H1 (cell line): Measurements from ENCODE around the gene VPS13D. TPM values are rescaled to one million over a fixed set of nuclear protein-coding genes. Genes with fewer than 3 reads are reported as not detected.

Experiments used
- CBX8 ChIP-seq: fragments of 300-800, 300-1000 bp; sonication (generic); IDR thresholded peaks from 2 replicates; pipeline ENCODE4 v1.7.1; 2016; ENCODE audit warnings: low read depth, low read length, borderline replicate concordance
- MAFK ChIP-seq: IDR thresholded peaks from 2 replicates; pipeline ENCODE4 v1.6.1; 2012; ENCODE audit warnings: low read depth, mild to moderate bottlenecking, improper control_type of control experiment, low read length
- POLR2A ChIP-seq, 2 experiments: IDR thresholded peaks; 1 replicate in 1 of 2; 2 replicates in 1 of 2; pipeline ENCODE4 v1.6.1; 2011; ENCODE audit warnings: low read depth in 2 of 2, low read length in 2 of 2, mild to moderate bottlenecking in 2 of 2; ENCODE audit errors: control extremely low read depth in 1 of 2
- RNF2 ChIP-seq: fragments of 200-900, 300-1000 bp; sonication (generic); IDR thresholded peaks from 2 replicates; pipeline ENCODE4 v1.7.1; 2016; ENCODE audit warnings: borderline replicate concordance, low read depth, mild to moderate bottlenecking, antibody characterized with exemption, low read length; ENCODE audit not compliant: poor library complexity, severe bottlenecking; ENCODE audit errors: missing control alignments
- SAP30 ChIP-seq: fragments of 300-600 bp; sonication (generic); IDR thresholded peaks from 2 replicates; pipeline ENCODE4 v1.7.1; 2012; ENCODE audit warnings: low read length, moderate library complexity, mild to moderate bottlenecking, inconsistent platforms; ENCODE audit not compliant: insufficient read depth, insufficient replicate concordance
- TAF1 ChIP-seq: IDR thresholded peaks from 2 replicates; pipeline ENCODE4 v1.6.1; 2011; ENCODE audit warnings: mild to moderate bottlenecking, low read depth, low read length
- polyA plus RNA-seq, 7 experiments: library from polyadenylated mRNA; depleted of rRNA in 3 of 7; stranded (reverse) in 5 of 7; unstranded in 2 of 7; fragments of >200 nt in 5 of 7; fragments of 200-250 nt in 2 of 7; gene quantifications; 1 replicate in 5 of 7; 2 replicates in 1 of 7; 4 replicates in 1 of 7; pipeline versions ENCODE4 v1.2.1 to v1.2.3, GENCODE V29; 2011 to 2013; ENCODE audit warnings: missing spikeins in 2 of 7, mixed read lengths in 2 of 7
- total RNA-seq: library from RNA; stranded (reverse); fragmentation: NEBNext Ultra II Directional; extraction: Animal tissue kit (Norgen Biotek cat#: 25700); gene quantifications from 2 replicates; pipeline ENCODE4 v1.2.1, GENCODE V29; 2021

Gene VPS13D
- total and polyA plus RNA-seq, 2 of the 8 experiments (the other 6 are each of a cell fraction or from before 2014, with no cell fraction given) = 10.9 to 31.2 TPM

DNA sequence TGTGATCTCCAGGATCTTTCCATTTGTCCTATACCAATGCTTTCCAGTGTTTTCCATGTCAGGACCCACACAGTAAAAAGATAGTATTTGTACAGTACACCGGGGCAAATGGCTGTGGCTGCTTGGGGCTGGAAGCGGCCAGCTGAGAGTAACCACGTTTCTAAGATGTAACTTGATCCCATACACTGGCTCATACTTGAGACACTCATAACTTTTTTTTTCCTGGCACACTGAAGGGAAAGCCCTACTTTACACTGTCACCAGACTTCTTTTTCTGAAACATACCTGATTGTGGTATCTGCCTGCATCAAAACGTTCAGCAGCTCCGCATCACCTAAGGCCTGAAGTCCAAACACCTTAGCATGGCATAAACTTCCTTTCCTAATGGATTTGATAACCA, 21.6 kb downstream of the VPS13D start (continued):
- TF ChIP-seq POLR2A (IDR thresholded peaks at IDR 0.05; ENCODE audit: control extremely low read depth in 1 of 2, low read depth in 2 of 2, low read length in 2 of 2) (no peak), RNF2 (no peak), SAP30 (no peak), CBX8 (no peak), TAF1 (no peak), MAFK (no peak)
